Endothelial cell of umbilical vein (primary cell): Measurements from ENCODE around the gene MARF1. TPM values are rescaled to one million over a fixed set of nuclear protein-coding genes. Genes with fewer than 3 reads are reported as not detected.

Source experiments
- BruUV-seq: library from RNA; stranded (reverse); fragments of 400-500 nt; replicated peaks from 2 replicates; lab custom pipeline; 2021; lab: Mats Ljungman, UMichigan
- CTCF ChIA-PET: fragments of 300-600, 350-600 bp; sonication (Branson Sonifier 250); formaldehyde crosslinking; loops from one replicate; lab custom pipeline; 2021; ENCODE audit warnings: antibody characterized with exemption, inconsistent platforms; lab: Charles Lee
- POLR2A ChIA-PET: fragments of 300-600, 350-600 bp; sonication (Branson Sonifier 250); formaldehyde crosslinking; loops from one replicate; lab custom pipeline; 2021; ENCODE audit warnings: antibody characterized with exemption, inconsistent platforms; lab: Charles Lee
- DNase-seq: peaks from one replicate; pipeline ENCODE4 v3.0.0-alpha.2; 2011; ENCODE audit warnings: low read depth, low spot score
- FAIRE-seq: peaks from 2 replicates; lab custom pipeline; 2011; peaks lifted over from hg19 to GRCh38; lab: Jason Lieb, UNC
- H2AFZ ChIP-seq: 2 replicates; pipeline ENCODE4 v1.6.0; 2012; ENCODE audit warnings: low read depth, low read length, control low read depth, inconsistent platforms
- H3K27ac ChIP-seq: 2 replicates; pipeline ENCODE4 v1.5.1; 2011; ENCODE audit warnings: low read depth, mild to moderate bottlenecking, control low read depth, low read length, moderate library complexity; ENCODE audit not compliant: insufficient read depth
- H3K27me3 ChIP-seq, 2 experiments: 2 replicates each; pipeline versions ENCODE4 v1.6.0 to v1.6.1; 2011; ENCODE audit warnings: low read length in 2 of 2, mixed read lengths in 1 of 2; ENCODE audit not compliant: control insufficient read depth in 2 of 2, insufficient read depth in 2 of 2
- H3K36me3 ChIP-seq, 2 experiments: 2 replicates in 1 of 2; 3 replicates in 1 of 2; pipeline ENCODE4 v1.5.1; 2011; ENCODE audit warnings: low read length in 2 of 2, mild to moderate bottlenecking in 1 of 2, moderate library complexity in 1 of 2; ENCODE audit not compliant: control insufficient read depth in 2 of 2, insufficient read depth in 2 of 2; ENCODE audit errors: extremely low read depth in 1 of 2
- H3K4me1 ChIP-seq: 3 replicates; pipeline ENCODE4 v1.5.1; 2011; ENCODE audit warnings: mild to moderate bottlenecking, low read length; ENCODE audit not compliant: control insufficient read depth, insufficient read depth; ENCODE audit errors: extremely low read depth
- H3K4me2 ChIP-seq: 2 replicates; pipeline ENCODE4 v1.6.1; 2011; ENCODE audit warnings: low read length, control low read depth, mixed read lengths; ENCODE audit not compliant: insufficient read depth
- H3K4me3 ChIP-seq, 3 experiments: fragments of 200-600 bp in 1 of 3; sonication (generic), shearing (Covaris generic) in 1 of 3; replicated peaks in 1 of 3; 2 replicates each; pipeline ENCODE4 v1.5.1; 2011 to 2016; ENCODE audit warnings: control low read depth in 3 of 3, low read length in 3 of 3, mild to moderate bottlenecking in 2 of 3, inconsistent platforms in 1 of 3, low read depth in 1 of 3, moderate library complexity in 1 of 3; ENCODE audit not compliant: insufficient read depth in 1 of 3
- H3K79me2 ChIP-seq: 2 replicates; pipeline ENCODE4 v1.6.0; 2012; ENCODE audit warnings: low read length, inconsistent platforms; ENCODE audit not compliant: control insufficient read depth, insufficient read depth
- H3K9ac ChIP-seq: replicated peaks from 2 replicates; pipeline ENCODE3; 2011; ENCODE audit warnings: low read length, control low read depth; ENCODE audit not compliant: insufficient read depth; ENCODE audit errors: extremely low read depth
- H3K9me1 ChIP-seq: replicated peaks from 3 replicates; pipeline ENCODE4 v1.6.0; 2011; ENCODE audit warnings: mild to moderate bottlenecking, low read length; ENCODE audit not compliant: control insufficient read depth, insufficient read depth; ENCODE audit errors: extremely low read depth
- H3K9me3 ChIP-seq: replicated peaks from 2 replicates; pipeline ENCODE4 v1.5.1; 2012; ENCODE audit warnings: low read length, inconsistent platforms; ENCODE audit not compliant: control insufficient read depth, insufficient read depth
- H4K20me1 ChIP-seq: replicated peaks from 2 replicates; pipeline ENCODE3; 2011; ENCODE audit warnings: mild to moderate bottlenecking, low read length; ENCODE audit not compliant: control insufficient read depth, insufficient read depth; ENCODE audit errors: extremely low read depth
- EZH2 ChIP-seq: IDR thresholded peaks from 2 replicates; pipeline ENCODE4 v1.6.1; 2012; ENCODE audit warnings: borderline replicate concordance, low read depth, mild to moderate bottlenecking, moderate library complexity, low read length, inconsistent platforms; ENCODE audit not compliant: severe bottlenecking
- FOS ChIP-seq: IDR thresholded peaks from 2 replicates; pipeline ENCODE4 v1.6.1; 2011; ENCODE audit warnings: mild to moderate bottlenecking, low read length, moderate library complexity, borderline replicate concordance; ENCODE audit not compliant: insufficient read depth
- GATA2 ChIP-seq: IDR thresholded peaks from 2 replicates; pipeline ENCODE4 v1.7.0; 2011; ENCODE audit warnings: low read depth, mild to moderate bottlenecking, moderate library complexity, mixed read lengths, low read length; ENCODE audit not compliant: insufficient read length, insufficient read depth
- JUN ChIP-seq: IDR thresholded peaks from 2 replicates; pipeline ENCODE4 v1.6.1; 2011; ENCODE audit warnings: borderline replicate concordance, low read depth; ENCODE audit not compliant: insufficient read length, insufficient read depth
- MAX ChIP-seq: IDR thresholded peaks from 2 replicates; pipeline ENCODE4 v1.6.1; 2011; ENCODE audit not compliant: insufficient read depth, insufficient read length
- MYC ChIP-seq: IDR thresholded peaks from one replicate; pipeline ENCODE4 v1.6.1; 2011; ENCODE audit warnings: mild to moderate bottlenecking, low read depth, low read length
- POLR2A ChIP-seq: IDR thresholded peaks from 2 replicates; pipeline ENCODE4 v1.6.1; 2012; ENCODE audit warnings: low read depth, mild to moderate bottlenecking, control low read depth, low read length
- POLR2AphosphoS5 ChIP-seq: IDR thresholded peaks from 2 replicates; pipeline ENCODE4 v1.6.1; 2012; ENCODE audit warnings: low read depth, mild to moderate bottlenecking, control low read depth, low read length, moderate library complexity; ENCODE audit not compliant: insufficient read depth
- dilution Hi-C: fragments of 300-500 bp; cut with MboI; formaldehyde crosslinking; loops from one replicate; pipeline ENCODE4 v1.15.0; 2019; ENCODE audit warnings: low sequenced_read_pairs; ENCODE audit not compliant: extremely low pct_ligation_motif_present
- intact Hi-C: fragments of 100-400 bp; cut with micrococcal nuclease; formaldehyde crosslinking; loops from one replicate; pipeline ENCODE4 v1.10.0; 2022
- polyA plus RNA-seq, 4 experiments: library from polyadenylated mRNA; depleted of rRNA in 3 of 4; stranded (reverse) in 3 of 4; unstranded in 1 of 4; fragments of >200 nt; gene quantifications; 2 replicates each; pipeline versions ENCODE4 v1.2.1 to v1.2.3, GENCODE V29; 2011 to 2012; ENCODE audit warnings: missing spikeins in 1 of 4
- total RNA-seq: library from RNA; stranded (reverse); gene quantifications from 2 replicates; pipeline ENCODE4 v1.2.3, GENCODE V29; 2021
- TF ChIP-seq, protein P1 (sequence below), 2 donors: IDR thresholded peaks; 1 replicate in 1 of 2; 2 replicates in 1 of 2; pipeline ENCODE4 v1.5.1; 2011; ENCODE audit warnings: low read length in 2 of 2, mild to moderate bottlenecking in 2 of 2, moderate library complexity in 2 of 2, control low read depth in 1 of 2, inconsistent platforms in 1 of 2, low read depth in 1 of 2; ENCODE audit not compliant: insufficient read depth in 1 of 2; ENCODE audit errors: extremely low read depth in 1 of 2

Gene MARF1
- total and polyA plus RNA-seq, 2 donors (not counting 3 experiments of a cell fraction or from before 2014, with no cell fraction given) = 14.6 to 58.5 TPM

DNA sequence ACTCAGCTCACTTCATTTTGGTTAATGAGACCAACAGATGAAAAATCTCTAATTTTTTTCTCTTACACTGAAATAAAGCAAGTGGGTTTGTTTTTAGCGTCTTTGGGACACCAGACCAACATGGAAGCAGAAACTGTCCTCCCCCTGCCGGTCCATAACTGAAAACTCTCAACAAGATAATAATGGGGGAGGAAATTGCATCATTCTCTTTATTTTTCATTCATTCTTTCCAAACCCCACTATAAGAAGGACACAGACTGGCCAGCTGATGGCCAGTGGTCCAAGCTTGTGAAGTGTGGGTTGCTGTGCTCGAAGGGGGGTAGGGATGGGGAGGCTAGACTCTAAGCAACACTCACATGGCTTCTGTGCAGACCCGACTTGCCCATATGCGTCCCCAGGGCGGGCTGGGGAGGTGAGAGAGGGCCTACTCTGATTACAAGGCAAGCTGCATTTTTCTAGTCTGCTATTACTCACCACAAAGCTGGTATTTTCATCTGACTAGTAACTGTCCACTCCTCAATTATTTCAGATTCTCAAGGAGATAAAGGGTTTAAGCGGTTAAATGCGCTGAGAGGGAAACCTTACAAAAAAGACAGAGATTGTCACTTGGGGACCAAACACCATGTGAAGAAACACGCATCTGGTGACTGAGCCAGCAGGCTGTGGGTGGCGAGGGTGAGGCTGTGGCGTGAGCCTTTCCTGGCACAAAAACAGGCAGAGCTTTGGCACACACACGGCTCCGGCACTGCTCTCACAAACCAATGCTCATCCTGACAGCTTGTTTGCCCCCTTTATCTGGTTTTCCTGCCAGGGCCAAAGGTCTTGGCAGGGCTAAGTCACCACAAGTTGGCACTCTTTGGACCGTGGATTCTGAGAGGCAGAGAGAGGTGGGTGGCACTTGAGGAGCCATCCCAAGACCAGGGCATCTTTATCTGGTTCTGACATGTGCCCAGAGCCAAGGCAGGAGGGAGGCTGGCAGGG, 38.2 kb downstream of the MARF1 start:
- H3K9me3 ChIP-seq = no peaks in the 10 kb centered on the region
- dilution Hi-C loops (no loop called here), intact Hi-C loops (no loop called here)
- CTCF ChIA-PET = interaction anchor here (1.5 to 3.7 kb wide), 2 partner anchors 8 to 177 kb away, joined by 3 to 11 read pairs; no protein-coding TSS in a partner anchor
- H3K79me2 ChIP-seq = no peaks in the 10 kb centered on the region
- DNase-seq = no peak
- FAIRE-seq = no peak
- BruUV-seq = no TSS peak
- TF ChIP-seq JUN (no peak), MYC (no peak), POLR2AphosphoS5 (no peak), EZH2 (no peak), FOS (no peak), MAX (no peak), GATA2 (no peak), POLR2A (no peak)
- TF ChIP-seq, protein P1, sequence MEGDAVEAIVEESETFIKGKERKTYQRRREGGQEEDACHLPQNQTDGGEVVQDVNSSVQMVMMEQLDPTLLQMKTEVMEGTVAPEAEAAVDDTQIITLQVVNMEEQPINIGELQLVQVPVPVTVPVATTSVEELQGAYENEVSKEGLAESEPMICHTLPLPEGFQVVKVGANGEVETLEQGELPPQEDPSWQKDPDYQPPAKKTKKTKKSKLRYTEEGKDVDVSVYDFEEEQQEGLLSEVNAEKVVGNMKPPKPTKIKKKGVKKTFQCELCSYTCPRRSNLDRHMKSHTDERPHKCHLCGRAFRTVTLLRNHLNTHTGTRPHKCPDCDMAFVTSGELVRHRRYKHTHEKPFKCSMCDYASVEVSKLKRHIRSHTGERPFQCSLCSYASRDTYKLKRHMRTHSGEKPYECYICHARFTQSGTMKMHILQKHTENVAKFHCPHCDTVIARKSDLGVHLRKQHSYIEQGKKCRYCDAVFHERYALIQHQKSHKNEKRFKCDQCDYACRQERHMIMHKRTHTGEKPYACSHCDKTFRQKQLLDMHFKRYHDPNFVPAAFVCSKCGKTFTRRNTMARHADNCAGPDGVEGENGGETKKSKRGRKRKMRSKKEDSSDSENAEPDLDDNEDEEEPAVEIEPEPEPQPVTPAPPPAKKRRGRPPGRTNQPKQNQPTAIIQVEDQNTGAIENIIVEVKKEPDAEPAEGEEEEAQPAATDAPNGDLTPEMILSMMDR (IDR thresholded peaks at IDR 0.05; ENCODE audit: extremely low read depth in 1 of 2, insufficient read depth in 1 of 2, low read depth in 1 of 2, low read length in 2 of 2) = no peak
- H4K20me1 ChIP-seq = no peaks in the 10 kb centered on the region
- H3K9ac ChIP-seq = no peak overlapping the region
- no peak overlapping the region for H2AFZ ChIP-seq
- no peak overlapping the region for H3K4me2 ChIP-seq
- peaks cover 10 to 42% of the 10 kb centered on the region in 2 experiments for H3K36me3 ChIP-seq
- no peaks in the 10 kb centered on the region for H3K4me1 ChIP-seq
- no peak overlapping the region for H3K27ac ChIP-seq
- H3K4me3 ChIP-seq = no peak overlapping the region
- H3K27me3 ChIP-seq = no peaks in the 10 kb centered on the region
- H3K9me1 ChIP-seq = no peaks in the 10 kb centered on the region
- POLR2A ChIA-PET = no interaction called here
